Measurements from ENCODE around the gene SEMA5A. TPM values are rescaled to one million over a fixed set of nuclear protein-coding genes. Genes with fewer than 3 reads are reported as not detected.

Gene SEMA5A
- total RNA-seq, 1 experiment from 2014 or later = not detected

- Histone ChIP-seq H3K4me3 (no peak overlapping the region), H3K27ac (no peak overlapping the region), H3K27me3 (no peaks in the 10 kb centered on the region), H3K36me3 (no peaks in the 10 kb centered on the region), H3K9me3 (replicated peaks) (no peaks in the 10 kb centered on the region), H3K4me1 (no peaks in the 10 kb centered on the region)
- no peak for DNase-seq
Observed at GRCh38 chr5:9558319-9558965, 12.6 kb upstream of the SEMA5A start.

GRCh38 chr5:9557696-9558095, 11.8 kb upstream of the SEMA5A start:
- Histone ChIP-seq H3K4me1 (no peaks in the 10 kb centered on the region), H3K36me3 (no peaks in the 10 kb centered on the region), H3K27ac (no peak overlapping the region), H3K9me3 (replicated peaks) (no peaks in the 10 kb centered on the region), H3K27me3 (no peaks in the 10 kb centered on the region), H3K4me3 (no peak overlapping the region)
- no peak for DNase-seq

DNA sequence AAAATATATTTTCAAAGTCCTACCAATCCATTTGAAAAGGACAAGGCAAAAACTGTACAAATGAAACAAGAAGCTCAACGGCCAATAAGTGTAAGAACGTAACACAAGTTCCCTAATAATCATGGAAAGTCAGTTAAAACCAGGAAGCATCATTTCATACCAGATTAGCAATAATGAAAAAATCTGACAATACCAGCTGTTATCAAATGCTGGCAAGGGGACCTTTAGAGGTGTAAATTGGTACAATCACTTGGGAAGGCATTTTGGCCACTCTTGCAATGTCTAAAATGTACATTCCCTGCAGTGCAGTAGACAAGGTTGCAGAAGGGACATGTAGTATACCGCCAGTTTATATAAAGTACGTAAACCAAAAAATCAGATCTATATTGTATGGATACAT, 10.1 kb upstream of the SEMA5A start:
- no peak overlapping the region for H3K27ac ChIP-seq
- DNase-seq = no peak
- no peaks in the 10 kb centered on the region for H3K9me3 ChIP-seq (replicated peaks)
- no peaks in the 10 kb centered on the region for H3K36me3 ChIP-seq
- no peak overlapping the region for H3K4me3 ChIP-seq
- H3K4me1 ChIP-seq = no peaks in the 10 kb centered on the region
- H3K27me3 ChIP-seq = no peaks in the 10 kb centered on the region

GRCh38 chr5:9554122-9554521, 8.2 kb upstream of the SEMA5A start:
- Histone ChIP-seq H3K27ac (no peak overlapping the region), H3K36me3 (no peaks in the 10 kb centered on the region), H3K4me3 (no peak overlapping the region), H3K4me1 (no peaks in the 10 kb centered on the region), H3K9me3 (replicated peaks) (no peaks in the 10 kb centered on the region), H3K27me3 (no peaks in the 10 kb centered on the region)
- no peak for DNase-seq

- Histone ChIP-seq H3K9me3 (replicated peaks) (no peaks in the 10 kb centered on the region), H3K4me1 (no peaks in the 10 kb centered on the region), H3K27ac (no peak overlapping the region), H3K27me3 (no peaks in the 10 kb centered on the region), H3K4me3 (no peak overlapping the region), H3K36me3 (no peaks in the 10 kb centered on the region)
- no peak for DNase-seq
Observed at GRCh38 chr5:9553561-9553960, 7.7 kb upstream of the SEMA5A start.

DNA sequence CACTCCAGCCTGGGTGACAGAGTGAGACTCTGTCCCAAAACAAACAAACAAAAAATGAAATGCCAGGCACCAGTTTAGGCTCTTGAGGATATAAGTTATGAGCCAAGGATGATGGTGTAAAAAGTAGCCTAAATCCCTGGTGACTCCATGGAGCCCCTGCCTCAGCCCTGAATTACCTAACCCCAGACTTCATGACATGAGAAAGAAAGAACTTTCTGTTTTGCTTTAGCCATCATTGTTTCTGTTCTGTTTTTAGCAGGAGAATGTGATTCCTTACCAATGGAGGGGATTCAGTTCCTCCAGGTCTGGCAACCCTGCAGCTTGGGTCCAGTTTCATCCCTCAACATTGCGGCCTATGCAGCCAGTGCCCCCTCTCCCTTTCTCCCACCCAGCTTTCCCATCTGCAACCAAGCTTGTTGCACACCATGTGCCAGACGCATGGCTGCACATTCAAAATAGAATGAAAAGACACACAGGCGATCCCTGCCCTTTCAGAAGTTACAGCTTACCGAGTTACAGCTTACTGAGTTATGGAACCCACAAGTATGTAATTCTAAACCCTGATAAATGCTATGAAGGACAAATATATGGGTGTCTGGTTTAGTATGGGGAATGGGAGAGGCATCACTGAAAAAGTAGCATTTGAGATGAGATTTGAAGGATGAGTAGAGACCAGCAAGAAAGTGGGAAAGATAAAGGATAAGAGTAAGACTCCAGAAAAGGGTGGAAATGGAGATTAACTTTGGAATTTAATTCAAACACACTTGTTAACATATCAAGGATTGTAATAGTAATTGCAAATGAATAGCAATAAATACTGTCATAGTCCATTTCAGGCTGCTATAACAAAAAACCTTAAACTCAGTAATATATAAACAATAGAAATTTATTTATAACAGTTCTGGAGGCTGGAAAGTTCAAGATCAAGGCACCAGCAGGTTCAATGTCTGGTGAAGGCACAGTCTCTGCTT, 6.0 kb upstream of the SEMA5A start:
- Histone ChIP-seq H3K27me3 (no peaks in the 10 kb centered on the region), H3K4me3 (no peak overlapping the region), H3K27ac (no peak overlapping the region), H3K4me1 (no peaks in the 10 kb centered on the region), H3K36me3 (no peaks in the 10 kb centered on the region), H3K9me3 (replicated peaks) (no peaks in the 10 kb centered on the region)
- DNase-seq = no peak

DNA sequence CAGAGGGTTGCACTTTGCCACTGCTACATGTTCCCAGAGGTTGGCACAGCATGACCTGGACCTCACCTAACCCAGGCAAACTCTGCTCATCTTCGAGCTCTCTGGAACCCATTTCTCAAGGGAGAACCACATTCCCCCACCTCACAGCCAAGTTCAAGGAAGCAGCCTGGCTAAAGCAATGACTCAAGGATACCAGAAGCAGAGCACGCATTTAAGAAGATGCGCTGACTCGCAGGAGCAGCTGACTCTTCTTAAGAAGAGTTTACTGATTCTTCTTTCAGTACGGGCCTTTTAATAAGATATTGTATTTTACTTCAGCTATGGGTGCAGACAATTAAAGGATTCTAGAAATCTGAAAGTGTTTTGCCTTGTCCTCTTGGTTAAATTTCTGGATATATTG, 4.1 kb upstream of the SEMA5A start:
- Histone ChIP-seq H3K4me1 (no peaks in the 10 kb centered on the region), H3K36me3 (no peaks in the 10 kb centered on the region), H3K9me3 (replicated peaks) (no peaks in the 10 kb centered on the region), H3K27me3 (no peaks in the 10 kb centered on the region), H3K4me3 (no peak overlapping the region), H3K27ac (no peak overlapping the region)
- DNase-seq = no peak

DNA sequence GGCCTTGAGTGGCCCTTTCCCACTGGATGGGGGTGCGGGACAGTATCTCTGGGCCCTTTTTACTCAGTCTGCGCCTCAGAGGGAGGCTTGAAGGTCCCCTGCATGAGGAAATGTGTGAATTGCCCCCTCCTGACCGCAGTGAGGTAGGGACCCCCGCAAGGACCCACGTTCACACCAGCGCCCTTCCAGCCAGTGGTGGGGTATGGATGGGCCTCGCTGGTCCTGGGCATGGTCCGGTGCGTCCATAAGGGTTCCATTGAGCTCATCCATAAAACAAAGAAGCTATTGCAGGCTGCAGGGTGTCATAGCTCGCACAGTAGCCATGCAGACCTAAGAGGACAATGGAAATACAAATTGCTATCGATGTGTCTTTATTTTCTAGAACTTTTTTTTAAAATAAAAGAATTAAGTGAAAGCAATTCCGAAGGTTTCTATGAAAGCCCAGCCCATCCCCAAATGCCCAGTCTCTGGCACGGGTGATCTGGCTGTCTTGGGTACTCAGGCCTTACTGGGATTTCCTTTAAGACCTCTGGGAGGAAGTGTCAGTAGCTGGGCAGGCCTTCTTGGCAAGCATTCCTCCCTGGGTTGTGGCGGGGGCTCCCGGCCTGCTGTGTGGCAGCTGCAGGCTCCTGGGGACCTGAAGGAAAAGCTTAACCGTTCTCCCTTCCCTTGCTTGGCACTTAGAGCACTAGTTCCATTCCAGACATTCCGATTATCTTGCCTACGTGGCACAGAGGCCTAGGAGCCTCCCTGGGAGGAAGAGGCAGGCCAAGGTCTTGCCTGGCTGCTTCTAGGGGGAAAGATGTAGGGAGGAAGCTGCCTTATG, 1.5 kb upstream of the SEMA5A start:
- Histone ChIP-seq H3K36me3 (no peaks in the 10 kb centered on the region), H3K4me3 (no peak overlapping the region), H3K27ac (no peak overlapping the region), H3K4me1 (no peaks in the 10 kb centered on the region), H3K9me3 (replicated peaks) (no peaks in the 10 kb centered on the region), H3K27me3 (no peaks in the 10 kb centered on the region)
- no peak for DNase-seq

- Histone ChIP-seq H3K4me1 (no peaks in the 10 kb centered on the region), H3K4me3 (no peak overlapping the region), H3K36me3 (no peaks in the 10 kb centered on the region), H3K9me3 (replicated peaks) (no peaks in the 10 kb centered on the region), H3K27ac (no peak overlapping the region), H3K27me3 (no peaks in the 10 kb centered on the region)
- DNase-seq = no peak
Observed at GRCh38 chr5:9545136-9545991, 511 bp downstream of the SEMA5A start.

GRCh38 chr5:9544502-9545135, 1.3 kb downstream of the SEMA5A start:
- H3K4me1 ChIP-seq = no peaks in the 10 kb centered on the region
- H3K9me3 ChIP-seq (replicated peaks) = no peaks in the 10 kb centered on the region
- H3K4me3 ChIP-seq = no peak overlapping the region
- no peaks in the 10 kb centered on the region for H3K36me3 ChIP-seq
- no peak overlapping the region for H3K27ac ChIP-seq
- peak in 1 of 2 experiments; percentile 5 for DNase-seq
- H3K27me3 ChIP-seq = no peaks in the 10 kb centered on the region

DNA sequence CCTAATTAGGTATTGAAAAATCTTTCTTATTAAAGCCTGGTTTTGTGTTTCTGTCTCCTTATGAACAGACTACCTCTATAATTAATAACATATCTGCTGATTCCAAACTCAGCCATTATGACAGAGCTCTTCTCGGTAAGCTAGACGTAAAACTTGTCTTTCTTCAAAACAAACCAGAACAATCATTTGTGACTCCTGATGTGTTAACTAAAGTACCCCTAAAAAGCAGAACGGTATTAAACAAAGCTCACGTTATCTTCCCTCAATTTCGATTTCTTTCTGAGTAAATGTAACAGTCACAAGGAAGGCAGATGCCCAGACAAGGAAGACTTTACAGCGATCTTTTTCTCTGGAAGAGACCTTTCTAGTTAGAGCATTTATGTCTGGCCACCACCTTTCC, 1.8 kb downstream of the SEMA5A start:
- H3K4me1 ChIP-seq = no peaks in the 10 kb centered on the region
- no peak overlapping the region for H3K4me3 ChIP-seq
- DNase-seq = no peak
- no peaks in the 10 kb centered on the region for H3K36me3 ChIP-seq
- H3K27me3 ChIP-seq = no peaks in the 10 kb centered on the region
- H3K27ac ChIP-seq = no peak overlapping the region
- H3K9me3 ChIP-seq (replicated peaks) = no peaks in the 10 kb centered on the region

DNA sequence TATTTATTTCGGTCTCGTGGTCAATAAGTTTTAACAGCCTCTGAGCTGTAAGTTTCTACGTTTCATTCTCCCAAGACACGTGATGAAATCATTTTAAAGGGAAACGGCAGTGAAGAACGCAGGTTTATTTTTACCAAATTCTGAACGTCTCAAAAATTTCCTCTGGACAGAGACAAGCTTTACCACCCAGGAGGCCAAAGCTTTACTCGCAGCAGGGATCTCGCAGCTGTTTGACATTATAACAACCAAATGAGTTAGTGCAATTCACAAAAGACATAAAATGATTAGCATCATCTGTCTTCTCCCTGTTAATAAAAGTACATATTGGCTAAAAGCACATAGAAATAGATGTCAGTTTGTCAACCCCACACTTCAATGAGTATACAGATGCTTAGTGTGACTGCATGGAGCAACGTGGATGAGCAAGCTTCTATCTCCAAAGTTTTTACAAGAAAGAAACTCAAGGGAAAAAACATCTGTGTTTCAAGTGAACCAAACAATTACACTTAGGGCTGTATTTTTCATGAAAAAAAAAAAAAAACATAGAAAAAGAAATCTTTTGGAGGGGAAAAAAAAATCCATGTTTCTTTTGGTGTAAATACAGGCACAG, 2.5 kb downstream of the SEMA5A start:
- H3K4me3 ChIP-seq = no peak overlapping the region
- H3K36me3 ChIP-seq = no peaks in the 10 kb centered on the region
- DNase-seq = no peak
- no peaks in the 10 kb centered on the region for H3K27me3 ChIP-seq
- no peaks in the 10 kb centered on the region for H3K9me3 ChIP-seq (replicated peaks)
- H3K27ac ChIP-seq = no peak overlapping the region
- H3K4me1 ChIP-seq = no peaks in the 10 kb centered on the region

- Histone ChIP-seq H3K36me3 (no peaks in the 10 kb centered on the region), H3K27ac (no peak overlapping the region), H3K4me3 (no peak overlapping the region), H3K9me3 (replicated peaks) (no peaks in the 10 kb centered on the region), H3K27me3 (no peaks in the 10 kb centered on the region), H3K4me1 (no peaks in the 10 kb centered on the region)
- no peak for DNase-seq
Observed at GRCh38 chr5:9540791-9541190, 5.1 kb downstream of the SEMA5A start.
